Measurements from ENCODE around the gene SLX4IP.

SLX4IP gene

GRCh38 chr20:10509376-10509775 is 74.3 kb downstream of the SLX4IP start:
- no peaks in the 10 kb centered on the region for H3K9me3 ChIP-seq
- no peaks in the 10 kb centered on the region for H3K27me3 ChIP-seq
- no peak for DNase-seq
- H3K4me1 ChIP-seq, result peaks cover 0 to 91% (median 74%) of the 10 kb centered on the region in 4 donors
- intact Hi-C loops (cut with DNase I; ENCODE audit: low total_unique reads), result no loop called here
- H3K36me3 ChIP-seq, result no peaks in the 10 kb centered on the region
- peak overlapping the region; percentile 76 to 89 for H3K27ac ChIP-seq
- H3K4me3 ChIP-seq, result no peak overlapping the region
- TF ChIP-seq, protein P1, sequence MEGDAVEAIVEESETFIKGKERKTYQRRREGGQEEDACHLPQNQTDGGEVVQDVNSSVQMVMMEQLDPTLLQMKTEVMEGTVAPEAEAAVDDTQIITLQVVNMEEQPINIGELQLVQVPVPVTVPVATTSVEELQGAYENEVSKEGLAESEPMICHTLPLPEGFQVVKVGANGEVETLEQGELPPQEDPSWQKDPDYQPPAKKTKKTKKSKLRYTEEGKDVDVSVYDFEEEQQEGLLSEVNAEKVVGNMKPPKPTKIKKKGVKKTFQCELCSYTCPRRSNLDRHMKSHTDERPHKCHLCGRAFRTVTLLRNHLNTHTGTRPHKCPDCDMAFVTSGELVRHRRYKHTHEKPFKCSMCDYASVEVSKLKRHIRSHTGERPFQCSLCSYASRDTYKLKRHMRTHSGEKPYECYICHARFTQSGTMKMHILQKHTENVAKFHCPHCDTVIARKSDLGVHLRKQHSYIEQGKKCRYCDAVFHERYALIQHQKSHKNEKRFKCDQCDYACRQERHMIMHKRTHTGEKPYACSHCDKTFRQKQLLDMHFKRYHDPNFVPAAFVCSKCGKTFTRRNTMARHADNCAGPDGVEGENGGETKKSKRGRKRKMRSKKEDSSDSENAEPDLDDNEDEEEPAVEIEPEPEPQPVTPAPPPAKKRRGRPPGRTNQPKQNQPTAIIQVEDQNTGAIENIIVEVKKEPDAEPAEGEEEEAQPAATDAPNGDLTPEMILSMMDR (IDR thresholded peaks at IDR 0.05), result no peak

- TF ChIP-seq, protein P1 (IDR thresholded peaks at IDR 0.05), result no peak
- Histone ChIP-seq H3K27me3 (no peaks in the 10 kb centered on the region), H3K4me3 (no peak overlapping the region), H3K4me1 (peaks cover 0 to 91% (median 68%) of the 10 kb centered on the region in 4 donors), H3K9me3 (no peaks in the 10 kb centered on the region), H3K27ac (peak overlapping the region; percentile 76 to 89), H3K36me3 (no peaks in the 10 kb centered on the region)
- intact Hi-C loops (cut with DNase I; ENCODE audit: low total_unique reads), result no loop called here
- no peak for DNase-seq
Measured at GRCh38 chr20:10510216-10510615, 75.1 kb downstream of the SLX4IP start.

DNA sequence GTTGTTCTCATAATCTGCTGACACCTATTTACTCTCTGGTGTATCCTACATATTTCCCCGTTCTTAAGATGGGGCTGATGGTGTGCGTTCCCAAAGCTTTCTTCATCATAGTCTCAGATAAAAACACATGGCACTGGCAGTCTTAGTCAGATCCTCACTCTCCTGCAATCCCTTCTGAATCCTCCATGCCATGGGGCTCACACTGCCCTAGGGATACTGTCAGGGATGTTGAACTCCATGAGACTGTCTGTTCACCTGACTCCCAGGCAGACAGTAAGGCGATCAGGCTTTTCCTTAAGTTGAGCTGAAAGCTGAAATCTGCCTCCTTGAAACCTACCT is 76.0 kb downstream of the SLX4IP start:
- H3K36me3 ChIP-seq, result no peaks in the 10 kb centered on the region
- intact Hi-C loops (cut with DNase I; ENCODE audit: low total_unique reads), result no loop called here
- peaks cover 0 to 82% (median 62%) of the 10 kb centered on the region in 4 donors for H3K4me1 ChIP-seq
- H3K27ac ChIP-seq, result peak overlapping the region; percentile 76 to 89
- H3K4me3 ChIP-seq, result no peak overlapping the region
- H3K27me3 ChIP-seq, result no peaks in the 10 kb centered on the region
- DNase-seq, result no peak
- TF ChIP-seq, protein P1 (IDR thresholded peaks at IDR 0.05), result peak in 1 of 2 experiments; percentile 15
- H3K9me3 ChIP-seq, result no peaks in the 10 kb centered on the region

DNA sequence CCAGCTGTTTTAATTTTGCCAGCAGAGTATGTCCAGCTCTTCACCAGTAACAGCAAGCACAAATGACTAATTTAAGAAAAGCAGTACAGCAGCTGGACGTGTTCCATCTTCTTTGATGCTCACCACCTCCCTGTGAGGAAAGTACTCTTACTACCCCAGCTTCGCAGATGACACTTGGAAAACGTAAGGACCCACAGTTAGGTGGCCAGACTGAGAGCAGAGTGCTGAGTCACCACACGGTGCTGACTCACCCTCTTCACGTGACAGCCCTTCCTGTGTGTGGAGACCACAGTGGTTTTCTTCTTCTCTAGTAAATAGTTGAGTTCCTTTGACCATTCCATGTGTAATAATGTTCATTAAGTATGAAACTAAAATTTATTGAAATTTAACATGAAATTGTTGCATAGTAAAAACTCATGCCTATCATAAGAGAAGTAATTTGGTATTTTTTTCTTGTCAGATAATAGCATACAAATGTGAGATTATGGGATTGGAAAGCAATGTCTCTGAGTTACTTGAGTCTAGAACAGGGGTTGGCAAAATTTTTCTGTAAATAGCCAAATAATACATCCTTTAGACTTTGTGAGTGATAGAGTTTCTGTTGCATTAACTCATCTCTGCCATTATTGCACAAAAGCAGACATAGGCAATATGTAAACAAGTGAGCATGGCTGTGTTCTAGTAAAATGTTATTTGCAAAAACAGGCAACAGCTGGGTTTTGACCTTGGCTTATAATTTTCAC is 76.6 kb downstream of the SLX4IP start:
- TF ChIP-seq, protein P1 (IDR thresholded peaks at IDR 0.05), result peak in 1 of 2 experiments; percentile 1
- Histone ChIP-seq H3K36me3 (no peaks in the 10 kb centered on the region), H3K4me3 (no peak overlapping the region), H3K4me1 (peaks cover 0 to 76% (median 56%) of the 10 kb centered on the region in 4 donors), H3K9me3 (no peaks in the 10 kb centered on the region), H3K27ac (peak overlapping the region; percentile 76 to 89), H3K27me3 (no peaks in the 10 kb centered on the region)
- intact Hi-C loops (cut with DNase I; ENCODE audit: low total_unique reads), result no loop called here
- peak; percentile 93 to 95 for DNase-seq

DNA sequence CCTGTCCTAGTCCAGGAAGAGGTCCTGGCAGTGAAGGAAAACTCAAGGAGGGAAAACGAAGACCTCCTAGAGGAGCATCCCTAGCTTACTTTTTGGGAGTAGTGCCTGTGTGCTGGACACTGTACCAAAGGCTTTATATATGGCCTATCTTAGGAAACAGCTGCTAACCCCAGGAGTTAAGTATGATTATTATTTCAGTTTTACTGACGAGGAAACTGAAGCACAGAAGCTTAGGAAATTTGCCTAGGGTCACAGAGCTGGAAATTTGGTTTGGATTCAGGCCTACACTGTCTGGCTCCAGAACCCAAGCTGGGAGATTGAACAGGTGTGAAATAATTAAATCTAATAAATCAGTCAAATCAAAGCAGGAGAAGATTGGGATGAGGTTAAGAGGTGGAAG is 78.0 kb downstream of the SLX4IP start:
- Histone ChIP-seq H3K27ac (peak overlapping the region; percentile 45 to 89), H3K4me3 (no peak overlapping the region), H3K4me1 (peaks cover 0 to 63% (median 43%) of the 10 kb centered on the region in 4 donors), H3K9me3 (no peaks in the 10 kb centered on the region), H3K36me3 (no peaks in the 10 kb centered on the region), H3K27me3 (no peaks in the 10 kb centered on the region)
- TF ChIP-seq, protein P1 (IDR thresholded peaks at IDR 0.05), result no peak
- intact Hi-C loops (cut with DNase I; ENCODE audit: low total_unique reads), result no loop called here
- DNase-seq, result no peak
